Stimulated activated CD8-positive, alpha-beta memory T cell treated with anti-CD3 and anti-CD28 coated beads, Interleukin-4, amount 100 ng/mL, for 1 hour (primary cell): ENCODE measurements around the gene TATDN3.
"Not testable (repeated sequence)": the region's sequence is repeated elsewhere in the genome, so short reads cannot be mapped to it uniquely, and the experiment has no call there.

Experiments used
- DNase-seq, 2 donors: peaks; one replicate each; pipeline ENCODE4 v3.0.0-alpha.2; 2020; ENCODE audit warnings: low read depth in 2 of 2, low spot score in 1 of 2

Gene TATDN3

GRCh38 chr1:212775241-212775640, 16.5 kb upstream of the TATDN3 start:
- no peak for DNase-seq

DNA sequence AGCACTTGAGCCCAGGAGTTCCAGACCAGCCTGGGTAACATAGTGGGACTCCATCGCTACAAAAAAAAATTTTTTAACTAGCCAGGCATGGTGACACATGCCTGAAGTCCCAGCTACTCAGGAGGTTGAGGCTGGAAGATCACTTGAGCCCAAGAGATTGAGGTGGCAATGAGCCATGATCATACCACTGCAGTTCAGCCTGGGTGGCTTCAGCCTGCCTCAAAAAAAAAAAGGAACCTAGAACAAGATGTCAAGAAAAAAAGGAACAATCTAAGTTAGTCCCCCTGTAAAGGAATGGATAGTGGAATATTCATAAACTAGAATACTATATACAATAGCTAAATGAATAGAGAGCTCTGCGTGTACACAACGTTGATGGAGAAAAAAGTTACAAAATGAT, 14.5 kb upstream of the TATDN3 start:
- DNase-seq, result no peak

DNA sequence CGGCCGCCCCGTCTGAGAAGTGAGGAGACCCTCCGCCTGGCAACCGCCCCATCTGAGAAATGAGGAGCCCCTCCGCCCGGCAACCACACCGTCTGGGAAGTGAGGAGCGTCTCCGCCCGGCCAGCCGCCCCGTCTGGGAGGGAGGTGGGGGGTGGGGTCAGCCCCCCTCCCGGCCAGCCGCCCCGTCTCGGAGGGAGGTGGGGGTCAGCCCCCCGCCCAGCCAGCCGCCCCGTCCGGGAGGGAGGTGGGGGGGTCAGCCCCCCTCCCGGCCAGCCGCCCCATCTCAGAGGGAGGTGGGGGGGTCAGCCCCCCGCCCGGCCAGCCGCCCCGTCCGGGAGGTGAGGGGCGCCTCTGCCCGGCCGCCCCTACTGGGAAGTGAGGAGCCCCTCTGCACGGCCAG, 12.6 kb upstream of the TATDN3 start:
- DNase-seq, result not testable (repeated sequence)

DNA sequence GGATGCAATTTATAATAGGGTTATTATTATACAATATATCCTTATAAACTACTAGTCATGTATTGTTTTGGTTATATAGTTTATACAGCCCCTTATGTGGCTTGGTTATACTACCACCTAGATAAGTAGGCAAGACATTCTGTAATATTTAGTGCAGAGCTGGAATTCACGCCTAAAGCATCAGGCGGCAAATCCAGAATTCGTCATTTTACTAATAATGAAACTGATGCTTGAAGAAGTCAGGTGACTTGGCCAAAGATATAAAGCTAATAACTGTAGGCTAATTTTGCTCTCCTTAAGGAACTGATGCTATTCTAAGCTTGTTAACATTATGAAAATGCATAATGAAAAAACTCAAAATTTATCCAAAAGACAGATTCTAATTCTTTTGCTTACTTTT, 10.9 kb upstream of the TATDN3 start:
- no peak for DNase-seq

DNA sequence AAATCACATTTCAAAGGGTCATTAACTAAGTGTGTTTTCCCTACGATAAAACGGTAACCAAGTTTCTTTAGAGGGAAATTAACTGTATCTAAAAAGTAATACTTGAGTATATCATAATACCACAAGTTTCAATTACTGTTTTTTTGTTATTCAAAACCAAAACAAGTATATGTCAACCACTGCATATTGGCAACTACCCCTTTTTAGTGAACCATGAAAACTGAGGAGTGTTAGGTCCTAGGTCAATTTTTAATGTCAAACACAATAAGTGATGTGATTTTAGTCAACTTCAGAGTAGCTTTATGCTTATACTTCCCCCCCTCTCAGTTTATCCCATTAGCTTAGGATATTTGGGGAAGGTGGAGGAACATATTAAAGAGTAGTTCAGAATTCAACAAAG, 10.5 kb upstream of the TATDN3 start:
- no peak for DNase-seq

- DNase-seq, result no peak
These were observed 9.1 kb upstream of the TATDN3 start for GRCh38 chr1:212782422-212783154.

GRCh38 chr1:212783976-212784375, 7.7 kb upstream of the TATDN3 start:
- DNase-seq, result no peak

- no peak for DNase-seq
These were observed 5.8 kb upstream of the TATDN3 start for GRCh38 chr1:212785871-212786270.

GRCh38 chr1:212791261-212791675, 426 bp upstream of the TATDN3 start:
- DNase-seq, result no peak

- no peak for DNase-seq
These were observed 758 bp downstream of the TATDN3 start for GRCh38 chr1:212792396-212792908.

GRCh38 chr1:212794561-212795014, 2.9 kb downstream of the TATDN3 start:
- no peak for DNase-seq

DNA sequence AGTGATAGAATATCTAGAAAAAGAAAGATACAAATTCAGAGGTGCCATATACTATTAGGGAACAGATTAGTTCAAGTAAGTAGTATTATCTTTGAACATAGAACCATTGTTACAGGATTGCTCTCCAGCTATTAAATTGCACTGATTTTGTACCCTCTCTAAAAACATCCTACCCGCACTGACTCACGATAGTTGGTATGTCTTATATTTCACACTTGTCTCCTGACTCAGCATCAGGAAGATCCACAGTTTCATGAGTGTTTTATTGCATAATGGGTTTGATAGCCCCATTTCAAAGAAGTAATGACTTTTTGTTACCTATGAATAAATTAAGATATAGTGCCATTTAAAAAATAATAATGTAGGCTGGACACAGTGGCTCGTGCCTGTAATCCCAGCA, 6.0 kb downstream of the TATDN3 start:
- DNase-seq, result no peak

DNA sequence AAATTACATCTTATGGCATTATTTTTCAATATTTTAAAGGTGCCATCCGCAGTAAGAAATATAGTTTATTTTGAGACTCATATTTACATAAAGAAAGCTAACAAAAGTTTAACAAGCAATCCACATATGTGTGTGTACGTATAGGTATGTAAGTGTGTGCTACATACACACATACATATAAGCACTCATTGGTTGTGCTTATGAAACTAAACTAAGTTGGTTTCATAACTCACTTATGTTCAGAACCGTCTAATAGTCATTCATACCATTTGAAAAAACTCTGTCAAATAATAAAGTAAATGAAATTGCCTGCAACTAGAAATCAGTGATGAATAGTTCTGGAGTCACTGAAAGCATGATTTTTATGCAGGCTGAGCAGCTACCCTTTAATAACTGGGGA, 14.1 kb downstream of the TATDN3 start:
- no peak for DNase-seq

- no peak for DNase-seq
These were observed 23.0 kb downstream of the TATDN3 start for GRCh38 chr1:212814537-212815334.

- DNase-seq, result no peak
These were observed 25.0 kb downstream of the TATDN3 start for GRCh38 chr1:212816567-212817278.

DNA sequence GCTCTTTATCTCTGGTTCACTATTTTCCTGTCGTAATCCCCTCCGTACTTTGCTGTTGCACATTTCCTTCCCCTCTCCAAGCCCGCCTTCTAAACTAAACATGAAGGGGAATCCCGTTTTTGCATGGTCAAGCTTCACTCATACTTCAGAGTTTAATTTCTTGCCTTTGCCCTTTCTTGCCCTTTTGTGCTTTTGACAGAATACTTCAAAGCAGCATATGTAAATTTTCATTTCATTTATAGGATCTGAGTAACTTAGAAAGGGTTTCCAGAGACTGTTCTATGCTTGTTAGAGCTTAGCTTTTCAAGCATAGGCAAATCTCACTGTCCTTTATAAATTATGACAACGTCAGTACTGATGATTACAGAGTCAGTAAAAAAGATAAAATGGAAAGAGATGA, 28.0 kb downstream of the TATDN3 start:
- no peak for DNase-seq

GRCh38 chr1:212820969-212821368, 29.3 kb downstream of the TATDN3 start:
- DNase-seq, result no peak

GRCh38 chr1:212822956-212823355, 31.3 kb downstream of the TATDN3 start:
- DNase-seq, result no peak

- no peak for DNase-seq
These were observed 32.5 kb downstream of the TATDN3 start for GRCh38 chr1:212824201-212824600.

DNA sequence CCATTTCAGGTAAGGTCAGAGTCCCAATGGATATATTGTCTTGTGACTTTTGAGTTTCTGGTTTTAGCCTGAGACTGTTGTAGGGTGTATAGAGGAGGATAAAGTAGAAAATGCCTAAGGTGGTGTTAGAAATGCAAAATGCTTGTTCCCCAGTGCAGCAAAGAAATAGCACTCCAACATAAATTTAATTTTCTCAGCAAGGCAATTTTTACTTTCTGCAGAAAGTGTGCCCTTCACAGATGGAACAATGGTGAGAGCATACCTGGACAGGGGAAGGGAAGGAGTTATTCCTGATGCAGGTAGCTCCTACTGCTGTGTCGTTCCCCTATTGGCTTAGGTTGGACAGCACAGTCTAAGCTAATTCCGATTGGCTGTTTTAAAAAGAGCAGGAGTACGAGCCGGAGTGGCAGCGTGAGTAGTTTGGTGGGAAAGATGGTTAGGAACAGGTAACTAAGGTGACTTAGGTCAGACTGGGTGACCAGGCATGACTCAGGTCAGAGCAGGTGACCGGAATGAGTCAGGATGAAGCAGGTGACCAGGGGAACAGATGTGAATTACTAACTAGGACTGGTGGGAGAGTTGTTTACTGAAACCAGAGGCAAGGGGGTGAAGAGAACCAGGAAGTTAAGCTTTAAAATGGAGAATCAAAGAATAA, 34.2 kb downstream of the TATDN3 start:
- DNase-seq, result no peak

DNA sequence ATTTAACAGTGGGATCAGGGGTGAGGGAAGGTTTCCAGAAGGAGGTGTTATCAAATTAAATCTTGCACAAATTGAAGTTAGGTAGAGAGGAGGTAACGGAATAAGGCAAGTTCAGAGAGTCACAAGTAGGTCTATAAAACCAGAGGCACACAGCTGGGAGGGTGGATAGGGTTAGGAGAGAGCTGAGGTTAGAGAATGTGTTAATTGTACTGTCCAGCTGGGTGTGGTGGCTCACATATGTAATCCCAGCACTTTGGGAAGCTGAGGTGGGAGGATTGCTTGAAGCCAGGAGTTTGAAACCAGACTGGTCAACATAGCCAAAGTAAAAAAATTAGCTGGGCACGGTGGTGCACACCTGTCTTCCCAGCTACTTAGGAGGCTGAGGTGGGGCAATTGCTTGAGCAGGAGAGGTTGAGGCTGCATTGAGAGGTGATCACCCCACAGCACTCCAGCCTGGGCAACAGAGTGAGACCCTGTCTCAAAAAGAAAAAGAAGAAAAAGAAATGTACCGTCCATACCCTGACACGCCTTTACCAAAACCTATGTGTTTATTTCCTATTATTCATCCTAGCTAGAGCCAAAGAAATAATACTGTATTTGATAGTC, 35.6 kb downstream of the TATDN3 start:
- no peak for DNase-seq
